ENCODE data around the gene NINJ2.

NINJ2 gene

GRCh38 chr12:549476-550082 is 113.7 kb downstream of the NINJ2 start:
- DNase-seq (ENCODE audit: low read depth in 2 of 2), result no peak

- DNase-seq (ENCODE audit: low read depth in 2 of 2), result no peak
These were observed 115.3 kb downstream of the NINJ2 start for GRCh38 chr12:547883-548470.

GRCh38 chr12:546920-547845 is 116.1 kb downstream of the NINJ2 start:
- peak; percentile 29 to 41 for DNase-seq (ENCODE audit: low read depth in 2 of 2)

GRCh38 chr12:546265-546919 is 116.9 kb downstream of the NINJ2 start:
- no peak for DNase-seq (ENCODE audit: low read depth in 2 of 2)

- DNase-seq (ENCODE audit: low read depth in 2 of 2), result no peak
These were observed 117.4 kb downstream of the NINJ2 start for GRCh38 chr12:545835-546234.

- DNase-seq (ENCODE audit: low read depth in 2 of 2), result no peak
These were observed 118.2 kb downstream of the NINJ2 start for GRCh38 chr12:544941-545635.

GRCh38 chr12:544142-544541 is 119.1 kb downstream of the NINJ2 start:
- no peak for DNase-seq (ENCODE audit: low read depth in 2 of 2)

- no peak for DNase-seq (ENCODE audit: low read depth in 2 of 2)
These were observed 120.2 kb downstream of the NINJ2 start for GRCh38 chr12:543114-543451.

GRCh38 chr12:542395-543113 is 120.7 kb downstream of the NINJ2 start:
- no peak for DNase-seq (ENCODE audit: low read depth in 2 of 2)

- no peak for DNase-seq (ENCODE audit: low read depth in 2 of 2)
These were observed 121.4 kb downstream of the NINJ2 start for GRCh38 chr12:541676-542324.

- no peak for DNase-seq (ENCODE audit: low read depth in 2 of 2)
These were observed 123.5 kb downstream of the NINJ2 start for GRCh38 chr12:539540-540310.

- DNase-seq (ENCODE audit: low read depth in 2 of 2), result peak; percentile 25 to 26
These were observed 124.3 kb downstream of the NINJ2 start for GRCh38 chr12:538731-539539.

- DNase-seq (ENCODE audit: low read depth in 2 of 2), result no peak
These were observed 125.5 kb downstream of the NINJ2 start for GRCh38 chr12:537772-538171.

GRCh38 chr12:536751-537245 is 126.4 kb downstream of the NINJ2 start:
- no peak for DNase-seq (ENCODE audit: low read depth in 2 of 2)

GRCh38 chr12:535396-535795 is 127.8 kb downstream of the NINJ2 start:
- no peak for DNase-seq (ENCODE audit: low read depth in 2 of 2)

GRCh38 chr12:534216-534615 is 129.0 kb downstream of the NINJ2 start:
- no peak for DNase-seq (ENCODE audit: low read depth in 2 of 2)

GRCh38 chr12:533718-534117 is 129.5 kb downstream of the NINJ2 start:
- DNase-seq (ENCODE audit: low read depth in 2 of 2), result no peak

- no peak for DNase-seq (ENCODE audit: low read depth in 2 of 2)
These were observed 130.2 kb downstream of the NINJ2 start for GRCh38 chr12:532908-533565.

Measured in stimulated activated CD8-positive, alpha-beta memory T cell treated with anti-CD3 and anti-CD28 coated beads, Interleukin-7, amount 100 ng/mL, for 4 hours (primary cell).